ENCODE results near the gene ZNF441.

Gene ZNF441

GRCh38 chr19:11735375-11735774 lies 31.4 kb upstream of the ZNF441 start:
- Histone ChIP-seq H3K36me3 (ENCODE audit: insufficient read depth) (no peaks in the 10 kb centered on the region), H2AFZ (ENCODE audit: low read depth) (no peak overlapping the region), H3K27ac (no peak overlapping the region), H3K4me1 (ENCODE audit: low read depth, poor library complexity, severe bottlenecking) (no peaks in the 10 kb centered on the region), H3K79me2 (ENCODE audit: insufficient read depth, low read depth) (no peaks in the 10 kb centered on the region), H4K20me1 (ENCODE audit: insufficient read depth) (no peaks in the 10 kb centered on the region), H3K27me3 (ENCODE audit: insufficient read depth, low read depth) (no peaks in the 10 kb centered on the region), H3K4me2 (no peak overlapping the region), H3K4me3 (IDR thresholded peaks at IDR 0.05; ENCODE audit: insufficient read depth, low read depth, low read length) (no peak overlapping the region), H3K9ac (no peak overlapping the region)
- no peak for TF ChIP-seq CTCF (conservative IDR thresholded peaks at IDR 0.05; ENCODE audit: low read depth, low read length)

- H3K27me3 ChIP-seq (ENCODE audit: insufficient read depth, low read depth), result no peaks in the 10 kb centered on the region
- H3K4me1 ChIP-seq (ENCODE audit: low read depth, poor library complexity, severe bottlenecking), result no peaks in the 10 kb centered on the region
- no peak overlapping the region for H3K9ac ChIP-seq
- H3K27ac ChIP-seq, result no peak overlapping the region
- no peak for TF ChIP-seq CTCF (conservative IDR thresholded peaks at IDR 0.05; ENCODE audit: low read depth, low read length)
- H4K20me1 ChIP-seq (ENCODE audit: insufficient read depth), result no peaks in the 10 kb centered on the region
- no peak overlapping the region for H3K4me3 ChIP-seq (IDR thresholded peaks at IDR 0.05; ENCODE audit: insufficient read depth, low read depth, low read length)
- no peaks in the 10 kb centered on the region for H3K79me2 ChIP-seq (ENCODE audit: insufficient read depth, low read depth)
- no peaks in the 10 kb centered on the region for H3K36me3 ChIP-seq (ENCODE audit: insufficient read depth)
- no peak overlapping the region for H2AFZ ChIP-seq (ENCODE audit: low read depth)
- no peak overlapping the region for H3K4me2 ChIP-seq
Measured at GRCh38 chr19:11736696-11737095, 30.1 kb upstream of the ZNF441 start.

GRCh38 chr19:11737964-11738745 lies 28.6 kb upstream of the ZNF441 start:
- H3K4me1 ChIP-seq (ENCODE audit: low read depth, poor library complexity, severe bottlenecking), result no peaks in the 10 kb centered on the region
- no peaks in the 10 kb centered on the region for H3K27me3 ChIP-seq (ENCODE audit: insufficient read depth, low read depth)
- no peak for TF ChIP-seq CTCF (conservative IDR thresholded peaks at IDR 0.05; ENCODE audit: low read depth, low read length)
- H3K4me3 ChIP-seq (IDR thresholded peaks at IDR 0.05; ENCODE audit: insufficient read depth, low read depth, low read length), result no peak overlapping the region
- H3K27ac ChIP-seq, result no peak overlapping the region
- peak overlapping the region; percentile 45; the same call in 1 of the 2 replicates for H3K9ac ChIP-seq
- H3K36me3 ChIP-seq (ENCODE audit: insufficient read depth), result no peaks in the 10 kb centered on the region
- H3K79me2 ChIP-seq (ENCODE audit: insufficient read depth, low read depth), result no peaks in the 10 kb centered on the region
- no peaks in the 10 kb centered on the region for H4K20me1 ChIP-seq (ENCODE audit: insufficient read depth)
- H3K4me2 ChIP-seq, result peak overlapping the region; percentile 37
- H2AFZ ChIP-seq (ENCODE audit: low read depth), result peak overlapping the region; percentile 95

- Histone ChIP-seq H2AFZ (ENCODE audit: low read depth) (peak within 1 kb of the TSS; percentile 95), H3K4me3 (IDR thresholded peaks at IDR 0.05; ENCODE audit: insufficient read depth, low read depth, low read length) (no peak within 1 kb of the TSS), H4K20me1 (ENCODE audit: insufficient read depth) (no peaks in the 10 kb centered on the region), H3K27ac (no peak within 1 kb of the TSS), H3K4me1 (ENCODE audit: low read depth, poor library complexity, severe bottlenecking) (no peaks in the 10 kb centered on the region), H3K79me2 (ENCODE audit: insufficient read depth, low read depth) (no peaks in the 10 kb centered on the region), H3K9ac (peak within 1 kb of the TSS; percentile 45; the same call in 1 of the 2 replicates), H3K4me2 (peak within 1 kb of the TSS; percentile 37), H3K27me3 (ENCODE audit: insufficient read depth, low read depth) (no peaks in the 10 kb centered on the region), H3K36me3 (ENCODE audit: insufficient read depth) (no peaks in the 10 kb centered on the region)
- no peak for TF ChIP-seq CTCF (conservative IDR thresholded peaks at IDR 0.05; ENCODE audit: low read depth, low read length)
Measured at GRCh38 chr19:11738746-11739620, 27.8 kb upstream of the ZNF441 start, which contains the start of gene ZNF823. TSS of gene ZNF823 (minus strand) at chr19:11738946. CDS start at chr19:11738819, 127 bp downstream.

All from KMS-11 (cell line).